WTC11 (cell line): ENCODE measurements around the gene PKM. TPM values are rescaled to one million over a fixed set of nuclear protein-coding genes. Genes with fewer than 3 reads are reported as not detected.

ENCODE experiments used
- ATAC-seq: fragments of 200-7000 bp; cut with Tn5 transposase; 2 replicates; pipeline ENCODE4 v1.10.0; 2021; ENCODE audit warnings: mild to moderate bottlenecking, moderate library complexity
- CTCF ChIA-PET: fragments of 300-600 bp; sonication (Branson Sonifier 250); formaldehyde crosslinking; loops from one replicate; lab custom pipeline; 2021; ENCODE audit warnings: antibody characterized with exemption; lab: Charles Lee
- POLR2A ChIA-PET: fragments of 350-600 bp; sonication (Branson Sonifier 250); formaldehyde crosslinking; loops from one replicate; lab custom pipeline; 2021; ENCODE audit warnings: antibody characterized with exemption; lab: Charles Lee
- DNase-seq: peaks from one replicate; pipeline ENCODE4 v3.0.0; 2021; ENCODE audit warnings: low spot score
- H3K27ac Mint-ChIP-seq: 2 replicates; pipeline ENCODE4 v1.8.0; 2021; ENCODE audit warnings: mixed read lengths
- H3K27me3 Mint-ChIP-seq: 2 replicates; pipeline ENCODE4 v1.8.0; 2021; ENCODE audit warnings: low read depth, mild to moderate bottlenecking, moderate library complexity, mixed read lengths
- H3K36me3 Mint-ChIP-seq: 2 replicates; pipeline ENCODE4 v1.8.0; 2021; ENCODE audit warnings: mixed read lengths
- H3K4me1 Mint-ChIP-seq: 2 replicates; pipeline ENCODE4 v1.8.0; 2022; ENCODE audit warnings: mixed read lengths
- H3K4me3 Mint-ChIP-seq: 2 replicates; pipeline ENCODE4 v1.8.0; 2021; ENCODE audit warnings: mild to moderate bottlenecking, moderate library complexity, mixed read lengths
- H3K9me3 Mint-ChIP-seq: 2 replicates; pipeline ENCODE4 v1.8.0; 2021; ENCODE audit warnings: mixed read lengths
- ATF1 ChIP-seq: sonication (generic); formaldehyde crosslinking; IDR thresholded peaks from 2 replicates; pipeline ENCODE4 v1.8.1; 2023; ENCODE audit warnings: mild to moderate bottlenecking, moderate library complexity, missing genetic modification reagents
- ATF2 ChIP-seq: sonication (generic); formaldehyde crosslinking; IDR thresholded peaks from 2 replicates; pipeline ENCODE4 v1.8.1; 2022; ENCODE audit warnings: low read depth, missing genetic modification reagents, borderline replicate concordance
- ERG ChIP-seq: fragments of 250-450 bp; sonication (Bioruptor Pico); IDR thresholded peaks from 2 replicates; pipeline ENCODE4 v1.8.0; 2021; ENCODE audit warnings: mild to moderate bottlenecking
- ETV6 ChIP-seq: sonication (generic); formaldehyde crosslinking; IDR thresholded peaks from 2 replicates; pipeline ENCODE4 v1.8.1; 2022; ENCODE audit warnings: mild to moderate bottlenecking, missing genetic modification reagents
- FOXJ3 ChIP-seq: sonication (generic); formaldehyde crosslinking; IDR thresholded peaks from 2 replicates; pipeline ENCODE4 v1.9.0; 2021; ENCODE audit warnings: missing genetic modification reagents, mild to moderate bottlenecking, borderline replicate concordance
- FOXK1 ChIP-seq: sonication (generic); formaldehyde crosslinking; IDR thresholded peaks from 2 replicates; pipeline ENCODE4 v1.8.0; 2022; ENCODE audit warnings: mild to moderate bottlenecking, moderate library complexity, missing genetic modification reagents
- GABPB1 ChIP-seq: sonication (generic); formaldehyde crosslinking; IDR thresholded peaks from 2 replicates; pipeline ENCODE4 v1.8.1; 2023; ENCODE audit warnings: mild to moderate bottlenecking, missing genetic modification reagents
- GTF2I ChIP-seq: fragments of 250-450 bp; sonication (Bioruptor Pico); conservative IDR thresholded peaks from 2 replicates; pipeline ENCODE4 v1.4.0; 2021; ENCODE audit warnings: mild to moderate bottlenecking
- NFATC4 ChIP-seq: fragments of 250-450 bp; sonication (Bioruptor Pico); IDR thresholded peaks from 2 replicates; pipeline ENCODE4 v1.9.0; 2021; ENCODE audit warnings: mild to moderate bottlenecking
- NFE2L1 ChIP-seq: sonication (generic); formaldehyde crosslinking; IDR thresholded peaks from 2 replicates; pipeline ENCODE4 v1.8.1; 2023; ENCODE audit warnings: missing genetic modification reagents
- RELA ChIP-seq: sonication (generic); formaldehyde crosslinking; IDR thresholded peaks from 2 replicates; pipeline ENCODE4 v1.8.1; 2022; ENCODE audit warnings: missing genetic modification reagents, mild to moderate bottlenecking, borderline replicate concordance
- SOX15 ChIP-seq: fragments of 250-450 bp; sonication (Bioruptor Pico); IDR thresholded peaks from 2 replicates; pipeline ENCODE4 v1.9.0; 2021; ENCODE audit warnings: mild to moderate bottlenecking
- SP1 ChIP-seq: sonication (generic); formaldehyde crosslinking; conservative IDR thresholded peaks from 2 replicates; pipeline ENCODE4 v1.8.1; 2022; ENCODE audit warnings: missing genetic modification reagents
- USF2 ChIP-seq: sonication (generic); formaldehyde crosslinking; IDR thresholded peaks from 2 replicates; pipeline ENCODE4 v1.8.1; 2023; ENCODE audit warnings: mild to moderate bottlenecking, missing genetic modification reagents, moderate library complexity
- ZBTB21 ChIP-seq: sonication (generic); formaldehyde crosslinking; IDR thresholded peaks from 2 replicates; pipeline ENCODE4 v1.8.1; 2023; ENCODE audit warnings: mild to moderate bottlenecking, missing genetic modification reagents, borderline replicate concordance
- ZNF121 ChIP-seq: sonication (generic); formaldehyde crosslinking; IDR thresholded peaks from 2 replicates; pipeline ENCODE4 v1.8.0; 2023; ENCODE audit warnings: missing genetic modification reagents
- ZNF219 ChIP-seq: sonication (generic); formaldehyde crosslinking; IDR thresholded peaks from 2 replicates; pipeline ENCODE4 v1.8.0; 2023; ENCODE audit warnings: missing genetic modification reagents, mild to moderate bottlenecking, borderline replicate concordance
- total RNA-seq: library from RNA; stranded (reverse); gene quantifications from 3 replicates; pipeline ENCODE4 v1.2.3, GENCODE V29; 2021
- TF ChIP-seq, protein P1 (sequence below): sonication (generic); formaldehyde crosslinking; IDR thresholded peaks from 2 replicates; pipeline ENCODE4 v1.8.1; 2023; ENCODE audit warnings: mild to moderate bottlenecking, missing genetic modification reagents, borderline replicate concordance
- TF ChIP-seq, protein P2 (sequence below): sonication (generic); formaldehyde crosslinking; IDR thresholded peaks from 2 replicates; pipeline ENCODE4 v1.8.0; 2022; ENCODE audit warnings: mild to moderate bottlenecking, missing genetic modification reagents
- TF ChIP-seq, protein P3 (sequence below): sonication (generic); formaldehyde crosslinking; IDR thresholded peaks from 2 replicates; pipeline ENCODE4 v1.8.0; 2023; ENCODE audit warnings: missing genetic modification reagents, mild to moderate bottlenecking, borderline replicate concordance

Gene PKM
- total RNA-seq, 1 experiment from 2014 or later = 858 TPM

DNA sequence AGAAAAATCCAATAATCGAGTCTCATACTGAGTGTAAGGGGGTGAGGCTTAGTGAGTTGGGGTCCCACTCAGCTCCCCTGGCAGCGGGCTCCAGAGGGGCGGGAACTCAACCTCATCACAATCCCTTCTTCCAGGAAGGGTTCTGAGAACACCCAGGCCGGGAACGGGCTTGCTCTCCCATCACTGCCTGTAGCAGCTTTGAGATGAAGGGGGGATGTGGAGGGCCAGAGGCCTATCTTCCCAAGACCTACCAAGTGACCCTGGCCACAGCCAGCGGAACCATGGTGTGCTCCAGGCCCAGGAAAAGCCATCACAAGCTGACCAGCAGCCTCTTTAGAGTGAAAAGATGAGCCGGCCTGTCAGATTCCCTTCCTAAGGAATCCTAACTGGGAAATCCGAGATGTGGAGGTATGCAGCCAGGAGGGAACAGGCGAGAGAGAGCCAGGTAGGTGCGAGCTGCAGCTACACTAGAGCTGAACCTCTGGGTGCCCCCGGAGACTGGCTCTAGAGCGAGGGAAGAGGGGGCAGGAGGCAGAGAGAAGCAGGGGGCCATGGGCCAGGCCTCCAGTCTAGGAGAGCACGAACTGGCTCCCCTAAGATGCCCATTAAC, 51.9 kb downstream of the PKM start:
- Mint-ChIP-seq H3K27me3 (peaks cover 10% of the 10 kb centered on the region), H3K27ac (no peak overlapping the region), H3K4me1 (peaks cover 16% of the 10 kb centered on the region), H3K4me3 (no peak overlapping the region), H3K9me3 (no peaks in the 10 kb centered on the region), H3K36me3 (no peaks in the 10 kb centered on the region)
- ATAC-seq (no peak), DNase-seq (no peak)
- CTCF ChIA-PET = interaction anchor here (1.2 kb wide), 2 partner anchors 22 to 371 kb away, joined by 3 read pairs; no protein-coding TSS in a partner anchor
- TF ChIP-seq ETV6 (CRISPR knock-in tag) (no peak), NFATC4 (CRISPR knock-in tag) (no peak), SOX15 (no peak), FOXK1 (no peak), FOXJ3 (CRISPR knock-in tag) (no peak), ATF1 (CRISPR knock-in tag) (no peak)
- TF ChIP-seq, protein P1, sequence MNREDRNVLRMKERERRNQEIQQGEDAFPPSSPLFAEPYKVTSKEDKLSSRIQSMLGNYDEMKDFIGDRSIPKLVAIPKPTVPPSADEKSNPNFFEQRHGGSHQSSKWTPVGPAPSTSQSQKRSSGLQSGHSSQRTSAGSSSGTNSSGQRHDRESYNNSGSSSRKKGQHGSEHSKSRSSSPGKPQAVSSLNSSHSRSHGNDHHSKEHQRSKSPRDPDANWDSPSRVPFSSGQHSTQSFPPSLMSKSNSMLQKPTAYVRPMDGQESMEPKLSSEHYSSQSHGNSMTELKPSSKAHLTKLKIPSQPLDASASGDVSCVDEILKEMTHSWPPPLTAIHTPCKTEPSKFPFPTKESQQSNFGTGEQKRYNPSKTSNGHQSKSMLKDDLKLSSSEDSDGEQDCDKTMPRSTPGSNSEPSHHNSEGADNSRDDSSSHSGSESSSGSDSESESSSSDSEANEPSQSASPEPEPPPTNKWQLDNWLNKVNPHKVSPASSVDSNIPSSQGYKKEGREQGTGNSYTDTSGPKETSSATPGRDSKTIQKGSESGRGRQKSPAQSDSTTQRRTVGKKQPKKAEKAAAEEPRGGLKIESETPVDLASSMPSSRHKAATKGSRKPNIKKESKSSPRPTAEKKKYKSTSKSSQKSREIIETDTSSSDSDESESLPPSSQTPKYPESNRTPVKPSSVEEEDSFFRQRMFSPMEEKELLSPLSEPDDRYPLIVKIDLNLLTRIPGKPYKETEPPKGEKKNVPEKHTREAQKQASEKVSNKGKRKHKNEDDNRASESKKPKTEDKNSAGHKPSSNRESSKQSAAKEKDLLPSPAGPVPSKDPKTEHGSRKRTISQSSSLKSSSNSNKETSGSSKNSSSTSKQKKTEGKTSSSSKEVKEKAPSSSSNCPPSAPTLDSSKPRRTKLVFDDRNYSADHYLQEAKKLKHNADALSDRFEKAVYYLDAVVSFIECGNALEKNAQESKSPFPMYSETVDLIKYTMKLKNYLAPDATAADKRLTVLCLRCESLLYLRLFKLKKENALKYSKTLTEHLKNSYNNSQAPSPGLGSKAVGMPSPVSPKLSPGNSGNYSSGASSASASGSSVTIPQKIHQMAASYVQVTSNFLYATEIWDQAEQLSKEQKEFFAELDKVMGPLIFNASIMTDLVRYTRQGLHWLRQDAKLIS (CRISPR knock-in tag) = no peak
- TF ChIP-seq, protein P2, sequence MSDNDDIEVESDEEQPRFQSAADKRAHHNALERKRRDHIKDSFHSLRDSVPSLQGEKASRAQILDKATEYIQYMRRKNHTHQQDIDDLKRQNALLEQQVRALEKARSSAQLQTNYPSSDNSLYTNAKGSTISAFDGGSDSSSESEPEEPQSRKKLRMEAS (CRISPR knock-in tag) = no peak
- POLR2A ChIA-PET = no interaction called here

GRCh38 chr15:72176743-72177142, 54.2 kb downstream of the PKM start:
- CTCF ChIA-PET = interaction anchor here (0.6 to 1.7 kb wide), 3 partner anchors 8 to 629 kb away, joined by 3 to 6 read pairs (median 3); partner anchors contain the start of gene GRAMD2A
- no peak for ATAC-seq
- POLR2A ChIA-PET = no interaction called here
- H3K4me1 Mint-ChIP-seq = peaks cover 12% of the 10 kb centered on the region
- no peak for DNase-seq
- no peak overlapping the region for H3K27ac Mint-ChIP-seq
- TF ChIP-seq GTF2I (CRISPR knock-in tag) = no peak
- no peak for TF ChIP-seq RELA (CRISPR knock-in tag)
- no peak for TF ChIP-seq GABPB1 (CRISPR knock-in tag)
- TF ChIP-seq ZNF121 = peak; percentile 46; the same call in 1 of the 2 replicates
- no peaks in the 10 kb centered on the region for H3K36me3 Mint-ChIP-seq
- no peak overlapping the region for H3K4me3 Mint-ChIP-seq
- no peaks in the 10 kb centered on the region; the same call in 1 of the 2 replicates for H3K27me3 Mint-ChIP-seq
- no peaks in the 10 kb centered on the region for H3K9me3 Mint-ChIP-seq

- POLR2A ChIA-PET = no interaction called here
These were observed 54.8 kb downstream of the PKM start for GRCh38 chr15:72176159-72176558.

More at GRCh38 chr15:72176159-72176558, 54.8 kb downstream of the PKM start:
- CTCF ChIA-PET = interaction anchor here (0.7 kb wide), 1 partner anchor 133 kb away, joined by 3 read pairs; no protein-coding TSS in a partner anchor
- ATAC-seq = no peak
- H3K27ac Mint-ChIP-seq = no peak overlapping the region
- no peaks in the 10 kb centered on the region; the same call in 1 of the 2 replicates for H3K27me3 Mint-ChIP-seq
- H3K36me3 Mint-ChIP-seq = no peaks in the 10 kb centered on the region
- TF ChIP-seq ZNF219 (CRISPR knock-in tag) (no peak), SP1 (CRISPR knock-in tag) (no peak), NFE2L1 (CRISPR knock-in tag) (no peak), USF2 (CRISPR knock-in tag) (no peak), ZNF121 (no peak), ERG (CRISPR knock-in tag) (no peak), ATF1 (CRISPR knock-in tag) (no peak), ZBTB21 (CRISPR knock-in tag) (no peak), ATF2 (CRISPR knock-in tag) (no peak), NFATC4 (CRISPR knock-in tag) (no peak)
- TF ChIP-seq, protein P3, sequence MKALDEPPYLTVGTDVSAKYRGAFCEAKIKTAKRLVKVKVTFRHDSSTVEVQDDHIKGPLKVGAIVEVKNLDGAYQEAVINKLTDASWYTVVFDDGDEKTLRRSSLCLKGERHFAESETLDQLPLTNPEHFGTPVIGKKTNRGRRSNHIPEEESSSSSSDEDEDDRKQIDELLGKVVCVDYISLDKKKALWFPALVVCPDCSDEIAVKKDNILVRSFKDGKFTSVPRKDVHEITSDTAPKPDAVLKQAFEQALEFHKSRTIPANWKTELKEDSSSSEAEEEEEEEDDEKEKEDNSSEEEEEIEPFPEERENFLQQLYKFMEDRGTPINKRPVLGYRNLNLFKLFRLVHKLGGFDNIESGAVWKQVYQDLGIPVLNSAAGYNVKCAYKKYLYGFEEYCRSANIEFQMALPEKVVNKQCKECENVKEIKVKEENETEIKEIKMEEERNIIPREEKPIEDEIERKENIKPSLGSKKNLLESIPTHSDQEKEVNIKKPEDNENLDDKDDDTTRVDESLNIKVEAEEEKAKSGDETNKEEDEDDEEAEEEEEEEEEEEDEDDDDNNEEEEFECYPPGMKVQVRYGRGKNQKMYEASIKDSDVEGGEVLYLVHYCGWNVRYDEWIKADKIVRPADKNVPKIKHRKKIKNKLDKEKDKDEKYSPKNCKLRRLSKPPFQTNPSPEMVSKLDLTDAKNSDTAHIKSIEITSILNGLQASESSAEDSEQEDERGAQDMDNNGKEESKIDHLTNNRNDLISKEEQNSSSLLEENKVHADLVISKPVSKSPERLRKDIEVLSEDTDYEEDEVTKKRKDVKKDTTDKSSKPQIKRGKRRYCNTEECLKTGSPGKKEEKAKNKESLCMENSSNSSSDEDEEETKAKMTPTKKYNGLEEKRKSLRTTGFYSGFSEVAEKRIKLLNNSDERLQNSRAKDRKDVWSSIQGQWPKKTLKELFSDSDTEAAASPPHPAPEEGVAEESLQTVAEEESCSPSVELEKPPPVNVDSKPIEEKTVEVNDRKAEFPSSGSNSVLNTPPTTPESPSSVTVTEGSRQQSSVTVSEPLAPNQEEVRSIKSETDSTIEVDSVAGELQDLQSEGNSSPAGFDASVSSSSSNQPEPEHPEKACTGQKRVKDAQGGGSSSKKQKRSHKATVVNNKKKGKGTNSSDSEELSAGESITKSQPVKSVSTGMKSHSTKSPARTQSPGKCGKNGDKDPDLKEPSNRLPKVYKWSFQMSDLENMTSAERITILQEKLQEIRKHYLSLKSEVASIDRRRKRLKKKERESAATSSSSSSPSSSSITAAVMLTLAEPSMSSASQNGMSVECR (CRISPR knock-in tag) = no peak
- H3K9me3 Mint-ChIP-seq = no peaks in the 10 kb centered on the region
- no peak for DNase-seq
- no peak overlapping the region for H3K4me3 Mint-ChIP-seq
- H3K4me1 Mint-ChIP-seq = peaks cover 12% of the 10 kb centered on the region
